HepG2 (cell line): ENCODE results near the gene GJC2. TPM values are rescaled to one million over a fixed set of nuclear protein-coding genes. Genes with fewer than 3 reads are reported as not detected.

ENCODE experiments used
- ATAC-seq: fragments of 200-7000 bp; cut with Tn5 transposase; 3 replicates; pipeline ENCODE4 v1.9.1; 2020; ENCODE audit warnings: mild to moderate bottlenecking, moderate library complexity
- BruUV-seq: library from RNA; stranded (reverse); fragments of 400-500 nt; replicated peaks from 2 replicates; lab custom pipeline; 2021; lab: Mats Ljungman, UMichigan
- CTCF ChIA-PET: fragments of 300-600 bp; formaldehyde crosslinking; extraction: SDS; loops from one replicate; lab custom pipeline; 2021; ENCODE audit warnings: low total read pairs, inconsistent platforms, low intra/inter-chr PET ratio; lab: Yijun Ruan, JAX
- POLR2A ChIA-PET: fragments of 350-600 bp; sonication (Branson Sonifier 250); formaldehyde crosslinking; loops from one replicate; lab custom pipeline; 2020; ENCODE audit warnings: antibody characterized with exemption, inconsistent platforms; lab: Yijun Ruan, JAX
- DNase-seq: peaks from one replicate; pipeline ENCODE4 v3.0.0-alpha.2; 2015; ENCODE audit warnings: low spot score
- FAIRE-seq: peaks from 3 replicates; lab custom pipeline; 2011; peaks lifted over from hg19 to GRCh38; lab: Jason Lieb, UNC
- H2AFZ ChIP-seq: one replicate; pipeline ENCODE4 v1.6.1; 2011; ENCODE audit warnings: low read length, inconsistent platforms
- H3K27ac ChIP-seq: fragments of 300-600 bp; 3 replicates; pipeline ENCODE4 v1.8.0; 2011; ENCODE audit warnings: mixed run types, mild to moderate bottlenecking, mixed read lengths, low read length, inconsistent platforms; ENCODE audit not compliant: insufficient read depth; ENCODE audit errors: extremely low read length
- H3K27me3 ChIP-seq, 2 experiments: fragments of 200-600 bp in 1 of 2; 2 replicates in 1 of 2; 3 replicates in 1 of 2; pipeline versions ENCODE4 v1.6.0 to v1.8.0; 2011; ENCODE audit warnings: low read length in 2 of 2, mild to moderate bottlenecking in 2 of 2, moderate library complexity in 2 of 2, inconsistent platforms in 1 of 2; ENCODE audit not compliant: insufficient read depth in 2 of 2, control insufficient read depth in 1 of 2
- H3K36me3 ChIP-seq, 2 experiments: fragments of 200-600 bp in 1 of 2; replicated peaks in 1 of 2; 2 replicates in 1 of 2; 3 replicates in 1 of 2; pipeline versions ENCODE4 v1.5.1 to v1.8.0; 2011; ENCODE audit warnings: low read length in 2 of 2, inconsistent platforms in 1 of 2; ENCODE audit not compliant: insufficient read depth in 2 of 2, control insufficient read depth in 1 of 2
- H3K4me1 ChIP-seq: 2 replicates; pipeline ENCODE4 v1.5.1; 2012; ENCODE audit warnings: low read length, inconsistent platforms; ENCODE audit not compliant: insufficient read depth
- H3K4me2 ChIP-seq: 2 replicates; pipeline ENCODE4 v1.6.0; 2011; ENCODE audit warnings: low read depth, low read length, inconsistent platforms
- H3K4me3 ChIP-seq, 3 experiments: fragments of 200-600 bp in 1 of 3; sonication (generic), shearing (Covaris generic) in 1 of 3; replicated peaks in 1 of 3; 2 replicates each; pipeline ENCODE4 v1.5.1; 2011 to 2016; ENCODE audit warnings: low read length in 3 of 3, inconsistent platforms in 2 of 3, low read depth in 2 of 3, mild to moderate bottlenecking in 2 of 3, control low read depth in 1 of 3, mixed read lengths in 1 of 3; ENCODE audit not compliant: insufficient read depth in 1 of 3
- H3K79me2 ChIP-seq: one replicate; pipeline ENCODE4 v1.6.1; 2011; ENCODE audit warnings: low read length, inconsistent platforms; ENCODE audit not compliant: insufficient read depth
- H3K9ac ChIP-seq: 2 replicates; pipeline ENCODE4 v1.6.0; 2011; ENCODE audit warnings: mild to moderate bottlenecking, low read depth, low read length, inconsistent platforms; ENCODE audit not compliant: insufficient read depth
- H3K9me3 ChIP-seq: 2 replicates; pipeline ENCODE4 v1.5.1; 2012; ENCODE audit warnings: mild to moderate bottlenecking, low read length
- H4K20me1 ChIP-seq: 2 replicates; pipeline ENCODE4 v1.6.0; 2011; ENCODE audit warnings: inconsistent platforms, mild to moderate bottlenecking, low read length, moderate library complexity; ENCODE audit not compliant: insufficient read depth
- ARID5B ChIP-seq: IDR thresholded peaks from 2 replicates; pipeline ENCODE4 v1.4.0; 2020; ENCODE audit warnings: mild to moderate bottlenecking, missing genetic modification reagents
- UBTF ChIP-seq: sonication (generic); formaldehyde crosslinking; IDR thresholded peaks from 2 replicates; pipeline ENCODE4 v1.4.0; 2020; ENCODE audit warnings: mild to moderate bottlenecking, missing genetic modification reagents
- ZMAT3 ChIP-seq: sonication (generic); formaldehyde crosslinking; conservative IDR thresholded peaks from 2 replicates; pipeline ENCODE4 v1.7.0; 2021; ENCODE audit warnings: missing genetic modification reagents
- ZNF230 ChIP-seq: sonication (generic); formaldehyde crosslinking; IDR thresholded peaks from 2 replicates; pipeline ENCODE4 v1.4.0; 2020; ENCODE audit warnings: mild to moderate bottlenecking, missing genetic modification reagents
- ZNF572 ChIP-seq: sonication (generic); formaldehyde crosslinking; IDR thresholded peaks from 2 replicates; pipeline ENCODE4 v1.5.1; 2020; ENCODE audit warnings: mild to moderate bottlenecking, missing genetic modification reagents
- ZNF687 ChIP-seq: sonication (generic); formaldehyde crosslinking; IDR thresholded peaks from 2 replicates; pipeline ENCODE4 v1.5.1; 2020; ENCODE audit warnings: mild to moderate bottlenecking, missing genetic modification reagents, moderate library complexity
- WGBS: methylation state at CpG from one replicate; pipeline ENCODE4 v1.1.6; 2017; ENCODE audit warnings: low lambda C conversion rate; 5-methylcytosine and 5-hydroxymethylcytosine counted together
- in situ Hi-C: cut with HindIII; loops from 2 replicates; pipeline ENCODE4 v1.10.0; 2017; ENCODE audit warnings: low pct_unique_long_range_greater_than_20kb; ENCODE audit not compliant: extremely low pct_ligation_motif_present
- intact Hi-C: fragments of 100-400 bp; cut with micrococcal nuclease; formaldehyde crosslinking; loops from one replicate; pipeline ENCODE4 v1.10.0; 2022; ENCODE audit not compliant: unreplicated experiment
- polyA plus RNA-seq, 8 experiments: library from polyadenylated mRNA; depleted of rRNA in 3 of 8; stranded (reverse) in 7 of 8; unstranded in 1 of 8; fragments of >200 nt; fragmentation: Illumina TruSeq in 4 of 8; extraction: Trizol in 4 of 8; gene quantifications; 2 replicates each; pipeline versions ENCODE4 v1.2.1 to v1.2.3, GENCODE V29; 2011 to 2016; ENCODE audit warnings: low read depth in 4 of 8, missing spikeins in 1 of 8, mixed read lengths in 1 of 8; ENCODE audit not compliant: insufficient read depth in 1 of 8
- total RNA-seq, 5 experiments: library from RNA; depleted of rRNA; stranded (reverse); fragments of >200 nt; fragmentation: Illumina TruSeq; extraction: Trizol; gene quantifications; 2 replicates each; pipeline ENCODE4 v1.2.3, GENCODE V29; 2016; ENCODE audit warnings: low read depth in 1 of 5

GJC2 gene
- total and polyA plus RNA-seq, 2 of the 13 experiments (the other 11 are each of a cell fraction or from before 2014, with no cell fraction given) = 1.6 to 3.8 TPM

- Histone ChIP-seq H3K79me2 (peaks cover 59% of the 10 kb centered on the region), H3K9me3 (no peaks in the 10 kb centered on the region), H3K4me1 (peaks cover 46% of the 10 kb centered on the region), H3K36me3 (peaks cover 4 to 17% of the 10 kb centered on the region in 2 experiments; a peak in 4 of 5 replicates), H3K27me3 (no peaks in the 10 kb centered on the region; a peak in 1 of 5 replicates)
- intact Hi-C loops = no loop called here
- BruUV-seq = no TSS peak
- WGBS = 95% methylated on average over 6 of the region's 16 CpGs
- no peak for FAIRE-seq
- TF ChIP-seq ZNF572 (CRISPR knock-in tag) (no peak), ZMAT3 (CRISPR knock-in tag) (no peak), UBTF (CRISPR knock-in tag) (no peak), ARID5B (no peak), ZNF687 (CRISPR knock-in tag) (0 out of 2 replicates have a peak, but pooled peaks have one; percentile 10), ZNF230 (CRISPR knock-in tag) (no peak)
- TF ChIP-seq, all 625 proteins: peak for 1
- ATAC-seq (no peak), DNase-seq (no peak)
- Histone ChIP-seq H3K27ac (no peak overlapping the region), H4K20me1 (peaks cover 23% of the 10 kb centered on the region; the same call in 1 of the 2 replicates), H2AFZ (no peak overlapping the region), H3K4me3 (no peak overlapping the region; a peak in 1 of 6 replicates), H3K4me2 (no peak overlapping the region), H3K9ac (no peak overlapping the region)
- CTCF ChIA-PET = no interaction called here
- in situ Hi-C loops = no loop called here
- POLR2A ChIA-PET = interaction anchor here (1.2 kb wide), 1 partner anchor 21 kb away, joined by 6 read pairs; the partner anchor contains the start of gene IBA57
Observed at GRCh38 chr1:228144193-228144992, 5.3 kb upstream of the GJC2 start.
